ENCODE results near the gene KCNA1. TPM values are rescaled to one million over a fixed set of nuclear protein-coding genes. Genes with fewer than 3 reads are reported as not detected.
A peak's percentile ranks its signal among the peaks of the same experiment; 100 is the strongest.

The KCNA1 gene
- total RNA-seq, result 0.71 TPM
- 4.0 TPM for polyA plus RNA-seq
- long read RNA-seq, donor 1, result 0 reads
- long read RNA-seq, donor 2, result 0 reads
- long read RNA-seq, donor 3, result 0 reads
- long read RNA-seq, donor 4, result 0 reads
- long read RNA-seq, donor 5, result 0 reads
- long read RNA-seq, donor 6, full-length matches to known transcripts, result 1 of 1 reads
- long read RNA-seq, donor 6, partial matches to known transcripts, result 0 of 1 reads
- long read RNA-seq, donor 6, other reads (novel, unspliced or antisense), result 0 of 1 reads
- long read RNA-seq, donor 7, result 0 reads
- long read RNA-seq, donor 8, result 0 reads
- long read RNA-seq, donor 9, result 0 reads
- long read RNA-seq, donor 10, full-length matches to known transcripts, result 1 of 1 reads
- long read RNA-seq, donor 10, partial matches to known transcripts, result 0 of 1 reads
- long read RNA-seq, donor 10, other reads (novel, unspliced or antisense), result 0 of 1 reads

DNA sequence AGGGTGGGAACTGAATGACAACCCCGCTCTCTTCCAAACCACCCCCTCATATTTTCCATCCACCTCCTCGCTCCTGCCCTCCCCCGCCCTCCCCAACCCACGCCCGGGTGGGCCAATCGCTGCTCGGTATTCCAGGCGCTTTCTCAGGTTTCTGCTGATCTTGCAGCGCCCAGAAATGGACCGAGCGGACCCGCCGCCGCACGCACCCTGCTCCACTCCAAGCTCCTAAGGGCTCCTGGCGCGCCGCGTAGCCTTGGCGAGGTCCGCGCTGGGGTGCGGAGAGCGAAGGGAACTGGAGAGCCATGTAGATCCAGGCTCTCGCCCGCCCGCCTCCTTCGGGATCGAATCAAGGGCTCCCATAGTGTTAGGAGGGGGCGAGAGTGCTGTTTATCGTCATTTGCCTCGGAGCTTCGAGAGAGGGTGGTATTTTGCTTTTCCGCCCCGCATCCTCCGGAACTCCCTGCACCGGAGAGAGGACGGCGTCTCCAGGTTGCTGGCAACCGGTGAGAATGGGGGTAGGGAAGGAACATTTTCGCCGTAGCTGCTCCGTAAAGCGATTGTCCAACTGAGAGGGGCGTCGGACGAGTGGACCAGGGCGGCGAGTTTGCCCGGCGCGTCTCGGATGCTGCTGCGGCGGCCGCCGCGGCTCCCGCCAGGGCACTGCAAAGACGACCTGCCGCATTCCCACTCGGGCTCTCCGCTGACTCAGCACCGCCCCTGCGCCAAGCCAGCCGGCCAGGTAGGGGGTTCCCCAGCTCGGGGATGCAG is at the start of gene KCNA1:
Gene KCNA1, plus strand, starts transcription at position 172 of the 768 bp plus-strand sequence. CDS start 1,474 bp downstream, outside the sequence.
- no peak within 1 kb of the TSS for H3K27ac ChIP-seq (ENCODE audit: low read depth in 1 of 2, low read length in 1 of 2)
- H3K9me3 ChIP-seq (ENCODE audit: control insufficient read depth in 2 of 2, insufficient read depth in 1 of 2, low read length in 1 of 2), result peaks cover 0 to 8% of the 10 kb centered on the region in 2 donors
- 2% methylated on average over 67 of the region's 67 CpGs for WGBS
- H3K4me3 ChIP-seq (ENCODE audit: low read length in 2 of 2), result peak within 1 kb of the TSS; percentile 8 to 40
- no peak for DNase-seq (ENCODE audit: low read depth in 6 of 9, low spot score in 9 of 9)
- H3K4me1 ChIP-seq (ENCODE audit: control insufficient read depth in 2 of 2, insufficient read depth in 2 of 2, low read length in 2 of 2), result peaks cover 0 to 8% of the 10 kb centered on the region in 2 donors
- H3K36me3 ChIP-seq (ENCODE audit: control insufficient read depth in 2 of 2, insufficient read depth in 2 of 2, low read length in 1 of 2), result no peaks in the 10 kb centered on the region
- peaks cover 54 to 85% of the 10 kb centered on the region in 2 donors for H3K27me3 ChIP-seq (ENCODE audit: control insufficient read depth in 2 of 2, insufficient read depth in 1 of 2, low read length in 1 of 2)

DNA sequence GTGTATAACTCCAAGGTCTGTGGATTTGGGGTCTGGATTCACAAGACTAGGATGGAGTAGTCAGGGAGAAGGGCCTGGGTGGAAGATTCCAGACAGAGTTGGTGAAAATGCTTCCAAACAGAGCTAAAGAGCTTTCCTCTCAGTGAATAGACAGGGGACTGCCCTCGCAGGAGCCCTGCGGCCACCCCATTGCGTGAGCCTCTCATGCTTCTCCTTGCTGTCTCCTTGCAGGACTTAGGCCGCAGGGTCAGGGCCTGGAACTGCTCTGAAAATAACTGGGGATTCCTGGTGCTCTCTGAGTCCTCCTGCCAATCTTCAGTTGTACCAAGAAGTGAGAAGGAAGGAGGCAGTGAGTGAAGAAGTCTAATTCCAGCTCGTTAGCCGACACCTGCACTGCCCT is 49.0 kb upstream of the KCNA1 start:
- no peaks in the 10 kb centered on the region for H3K36me3 ChIP-seq (ENCODE audit: control insufficient read depth in 2 of 2, insufficient read depth in 2 of 2, low read length in 1 of 2)
- no peaks in the 10 kb centered on the region for H3K9me3 ChIP-seq (ENCODE audit: control insufficient read depth in 2 of 2, insufficient read depth in 1 of 2, low read length in 1 of 2)
- no peak overlapping the region for H3K4me3 ChIP-seq (ENCODE audit: low read length in 2 of 2)
- WGBS, result 95% methylated on average over 6 of the region's 6 CpGs
- DNase-seq (ENCODE audit: low read depth in 6 of 9, low spot score in 9 of 9), result no peak
- H3K27me3 ChIP-seq (ENCODE audit: control insufficient read depth in 2 of 2, insufficient read depth in 1 of 2, low read length in 1 of 2), result peaks cover 3 to 55% of the 10 kb centered on the region in 2 donors
- no peak overlapping the region for H3K27ac ChIP-seq (ENCODE audit: low read depth in 1 of 2, low read length in 1 of 2)
- H3K4me1 ChIP-seq (ENCODE audit: control insufficient read depth in 2 of 2, insufficient read depth in 2 of 2, low read length in 2 of 2), result no peaks in the 10 kb centered on the region

DNA sequence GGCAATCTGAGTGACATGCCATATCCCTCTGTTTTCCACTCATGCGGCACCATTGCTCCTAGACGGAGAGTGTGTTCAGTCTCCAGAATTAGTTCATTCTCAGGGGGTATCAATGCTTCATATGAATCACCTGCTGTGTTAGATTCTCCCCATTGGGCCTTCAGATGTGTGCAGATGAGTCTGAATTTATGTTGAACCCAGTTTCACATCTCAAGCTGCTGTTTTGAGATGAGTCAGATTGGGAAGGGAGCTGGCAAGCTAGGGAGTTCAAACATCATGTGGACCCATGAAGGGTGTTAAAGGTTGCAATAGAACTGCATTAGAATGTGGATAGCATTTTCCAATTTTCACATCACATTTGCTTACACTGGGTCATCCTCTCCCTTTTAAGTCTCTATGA is 46.9 kb upstream of the KCNA1 start:
- Histone ChIP-seq H3K4me1 (ENCODE audit: control insufficient read depth in 2 of 2, insufficient read depth in 2 of 2, low read length in 2 of 2) (no peaks in the 10 kb centered on the region), H3K27ac (ENCODE audit: low read depth in 1 of 2, low read length in 1 of 2) (no peak overlapping the region), H3K9me3 (ENCODE audit: control insufficient read depth in 2 of 2, insufficient read depth in 1 of 2, low read length in 1 of 2) (no peaks in the 10 kb centered on the region), H3K36me3 (ENCODE audit: control insufficient read depth in 2 of 2, insufficient read depth in 2 of 2, low read length in 1 of 2) (no peaks in the 10 kb centered on the region), H3K4me3 (ENCODE audit: low read length in 2 of 2) (no peak overlapping the region), H3K27me3 (ENCODE audit: control insufficient read depth in 2 of 2, insufficient read depth in 1 of 2, low read length in 1 of 2) (peaks cover 3 to 49% of the 10 kb centered on the region in 2 donors)
- no peak for DNase-seq (ENCODE audit: low read depth in 6 of 9, low spot score in 9 of 9)
- 96% methylated on average over 2 of the region's 2 CpGs for WGBS

DNA sequence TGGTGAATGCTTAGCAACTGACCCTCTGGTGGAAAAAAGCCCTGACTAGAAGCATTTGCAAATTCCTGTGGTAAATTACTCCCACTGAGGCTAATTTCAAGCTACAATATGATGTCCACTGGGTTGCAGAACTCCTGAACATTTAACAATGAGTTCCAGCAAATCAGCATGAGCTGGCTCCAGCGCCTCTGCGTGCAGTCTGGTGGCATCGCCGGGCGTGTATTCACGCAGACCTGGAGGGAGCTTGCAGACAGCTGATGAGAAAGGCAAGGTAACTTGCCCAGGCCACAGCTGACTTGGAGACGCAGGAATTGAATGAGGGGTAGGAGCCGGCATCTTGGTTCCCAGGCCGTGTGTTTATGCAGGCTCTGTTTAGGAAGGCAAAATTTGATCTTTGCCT is 45.1 kb upstream of the KCNA1 start:
- 96% methylated on average over 9 of the region's 9 CpGs for WGBS
- peaks cover 0 to 38% of the 10 kb centered on the region in 2 donors for H3K27me3 ChIP-seq (ENCODE audit: control insufficient read depth in 2 of 2, insufficient read depth in 1 of 2, low read length in 1 of 2)
- no peak for DNase-seq (ENCODE audit: low read depth in 6 of 9, low spot score in 9 of 9)

DNA sequence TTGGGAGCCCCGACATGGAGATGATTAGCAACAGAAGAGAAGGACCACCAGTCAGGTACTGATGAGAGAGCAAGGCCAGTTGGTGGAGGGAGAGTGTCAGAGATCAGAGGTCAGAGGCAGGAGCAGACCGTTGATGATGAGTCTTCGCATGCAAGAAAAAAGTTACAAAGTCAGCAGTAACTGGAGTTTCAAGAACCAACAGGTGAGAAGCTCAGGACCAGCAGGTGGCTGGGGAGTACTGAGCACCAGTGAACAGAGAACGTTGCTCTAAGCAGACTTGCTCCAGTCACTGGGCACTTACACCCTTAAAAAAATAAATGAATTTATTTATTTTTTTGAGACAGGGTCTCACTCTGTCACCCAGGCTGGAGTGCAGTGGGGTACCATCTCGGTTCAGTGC is 44.5 kb upstream of the KCNA1 start:
- Histone ChIP-seq H3K36me3 (ENCODE audit: control insufficient read depth in 2 of 2, insufficient read depth in 2 of 2, low read length in 1 of 2) (no peaks in the 10 kb centered on the region), H3K27me3 (ENCODE audit: control insufficient read depth in 2 of 2, insufficient read depth in 1 of 2, low read length in 1 of 2) (peaks cover 2 to 35% of the 10 kb centered on the region in 2 donors), H3K4me3 (ENCODE audit: low read length in 2 of 2) (no peak overlapping the region), H3K9me3 (ENCODE audit: control insufficient read depth in 2 of 2, insufficient read depth in 1 of 2, low read length in 1 of 2) (no peaks in the 10 kb centered on the region), H3K4me1 (ENCODE audit: control insufficient read depth in 2 of 2, insufficient read depth in 2 of 2, low read length in 2 of 2) (no peaks in the 10 kb centered on the region), H3K27ac (ENCODE audit: low read depth in 1 of 2, low read length in 1 of 2) (no peak overlapping the region)
- 91% methylated on average over 5 of the region's 5 CpGs for WGBS
- no peak for DNase-seq (ENCODE audit: low read depth in 6 of 9, low spot score in 9 of 9)

More for the DNA sequence above, 45.1 kb upstream of the KCNA1 start:
- Histone ChIP-seq H3K4me3 (ENCODE audit: low read length in 2 of 2) (no peak overlapping the region), H3K27ac (ENCODE audit: low read depth in 1 of 2, low read length in 1 of 2) (no peak overlapping the region), H3K4me1 (ENCODE audit: control insufficient read depth in 2 of 2, insufficient read depth in 2 of 2, low read length in 2 of 2) (no peaks in the 10 kb centered on the region), H3K36me3 (ENCODE audit: control insufficient read depth in 2 of 2, insufficient read depth in 2 of 2, low read length in 1 of 2) (no peaks in the 10 kb centered on the region), H3K9me3 (ENCODE audit: control insufficient read depth in 2 of 2, insufficient read depth in 1 of 2, low read length in 1 of 2) (no peaks in the 10 kb centered on the region)

DNA sequence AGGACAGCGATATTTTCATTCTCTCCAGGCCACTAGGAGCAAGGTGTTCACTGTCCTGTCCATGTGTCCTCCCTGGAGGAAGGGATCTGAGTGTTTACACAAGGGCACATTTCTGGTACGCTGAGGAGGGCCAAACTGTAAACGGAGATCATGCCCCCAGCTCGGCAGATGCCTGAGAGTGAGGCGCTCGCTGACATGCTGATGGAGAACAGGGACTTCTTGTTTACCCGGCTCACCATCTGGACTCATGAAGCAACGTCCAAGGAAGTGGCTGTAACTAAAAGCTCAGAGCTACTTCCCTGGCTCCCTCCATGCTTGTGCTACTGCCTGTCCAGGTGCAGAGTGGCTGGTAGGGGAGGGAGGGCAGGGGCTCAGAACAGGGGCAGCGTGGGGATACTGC is 43.4 kb upstream of the KCNA1 start:
- Histone ChIP-seq H3K36me3 (ENCODE audit: control insufficient read depth in 2 of 2, insufficient read depth in 2 of 2, low read length in 1 of 2) (no peaks in the 10 kb centered on the region), H3K4me3 (ENCODE audit: low read length in 2 of 2) (no peak overlapping the region), H3K4me1 (ENCODE audit: control insufficient read depth in 2 of 2, insufficient read depth in 2 of 2, low read length in 2 of 2) (no peaks in the 10 kb centered on the region), H3K27ac (ENCODE audit: low read depth in 1 of 2, low read length in 1 of 2) (no peak overlapping the region), H3K27me3 (ENCODE audit: control insufficient read depth in 2 of 2, insufficient read depth in 1 of 2, low read length in 1 of 2) (peaks cover 2 to 28% of the 10 kb centered on the region in 2 donors), H3K9me3 (ENCODE audit: control insufficient read depth in 2 of 2, insufficient read depth in 1 of 2, low read length in 1 of 2) (no peaks in the 10 kb centered on the region)
- WGBS, result 59% methylated on average over 9 of the region's 9 CpGs
- DNase-seq (ENCODE audit: low read depth in 6 of 9, low spot score in 9 of 9), result no peak

DNA sequence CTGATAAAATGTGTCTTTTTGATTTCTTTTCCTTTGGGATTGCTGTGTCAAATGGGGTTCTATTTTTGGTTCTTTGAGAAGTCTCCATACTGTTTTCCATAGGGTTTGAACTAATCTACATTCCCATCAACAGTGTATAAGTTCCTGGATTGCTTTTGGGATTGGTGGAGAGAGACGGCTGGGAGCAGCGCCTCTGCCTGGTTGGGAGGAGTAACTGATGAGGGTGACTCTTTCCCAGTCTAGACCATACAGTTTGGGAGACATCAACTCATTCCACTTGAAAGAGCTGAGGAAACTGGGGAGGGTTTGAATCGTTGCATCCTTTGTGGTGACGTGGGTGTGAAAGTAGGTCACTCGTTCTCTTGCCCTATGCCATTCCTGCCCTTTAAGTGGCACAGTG is 42.3 kb upstream of the KCNA1 start:
- Histone ChIP-seq H3K9me3 (ENCODE audit: control insufficient read depth in 2 of 2, insufficient read depth in 1 of 2, low read length in 1 of 2) (no peaks in the 10 kb centered on the region), H3K4me1 (ENCODE audit: control insufficient read depth in 2 of 2, insufficient read depth in 2 of 2, low read length in 2 of 2) (no peaks in the 10 kb centered on the region), H3K27me3 (ENCODE audit: control insufficient read depth in 2 of 2, insufficient read depth in 1 of 2, low read length in 1 of 2) (peaks cover 2 to 28% of the 10 kb centered on the region in 2 donors), H3K27ac (ENCODE audit: low read depth in 1 of 2, low read length in 1 of 2) (no peak overlapping the region), H3K4me3 (ENCODE audit: low read length in 2 of 2) (no peak overlapping the region), H3K36me3 (ENCODE audit: control insufficient read depth in 2 of 2, insufficient read depth in 2 of 2, low read length in 1 of 2) (no peaks in the 10 kb centered on the region)
- DNase-seq (ENCODE audit: low read depth in 6 of 9, low spot score in 9 of 9), result no peak
- WGBS, result 78% methylated on average over 5 of the region's 5 CpGs

DNA sequence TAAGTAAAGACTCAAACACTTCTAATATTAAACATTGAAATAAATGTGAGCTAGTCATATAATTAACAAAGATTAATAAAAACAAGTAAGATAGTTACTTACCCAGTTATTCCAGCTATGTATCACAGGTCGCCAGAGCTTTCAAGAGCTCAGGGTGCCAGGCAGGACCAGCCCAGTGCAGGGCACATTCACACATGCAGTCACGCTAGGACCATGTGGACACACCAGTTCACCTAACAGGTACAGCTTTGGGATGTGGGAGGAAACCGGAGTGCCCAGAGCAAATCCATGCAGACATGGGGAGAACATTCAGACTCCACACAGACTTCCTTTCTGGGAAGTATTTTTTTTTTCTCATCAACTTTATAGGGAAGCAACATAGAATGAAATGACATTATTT is 39.3 kb upstream of the KCNA1 start:
- Histone ChIP-seq H3K36me3 (ENCODE audit: control insufficient read depth in 2 of 2, insufficient read depth in 2 of 2, low read length in 1 of 2) (no peaks in the 10 kb centered on the region), H3K27me3 (ENCODE audit: control insufficient read depth in 2 of 2, insufficient read depth in 1 of 2, low read length in 1 of 2) (peaks cover 2 to 27% of the 10 kb centered on the region in 2 donors), H3K4me1 (ENCODE audit: control insufficient read depth in 2 of 2, insufficient read depth in 2 of 2, low read length in 2 of 2) (no peaks in the 10 kb centered on the region), H3K4me3 (ENCODE audit: low read length in 2 of 2) (no peak overlapping the region), H3K9me3 (ENCODE audit: control insufficient read depth in 2 of 2, insufficient read depth in 1 of 2, low read length in 1 of 2) (no peaks in the 10 kb centered on the region), H3K27ac (ENCODE audit: low read depth in 1 of 2, low read length in 1 of 2) (no peak overlapping the region)
- no peak for DNase-seq (ENCODE audit: low read depth in 6 of 9, low spot score in 9 of 9)
- 96% methylated on average over 3 of the region's 3 CpGs for WGBS

DNA sequence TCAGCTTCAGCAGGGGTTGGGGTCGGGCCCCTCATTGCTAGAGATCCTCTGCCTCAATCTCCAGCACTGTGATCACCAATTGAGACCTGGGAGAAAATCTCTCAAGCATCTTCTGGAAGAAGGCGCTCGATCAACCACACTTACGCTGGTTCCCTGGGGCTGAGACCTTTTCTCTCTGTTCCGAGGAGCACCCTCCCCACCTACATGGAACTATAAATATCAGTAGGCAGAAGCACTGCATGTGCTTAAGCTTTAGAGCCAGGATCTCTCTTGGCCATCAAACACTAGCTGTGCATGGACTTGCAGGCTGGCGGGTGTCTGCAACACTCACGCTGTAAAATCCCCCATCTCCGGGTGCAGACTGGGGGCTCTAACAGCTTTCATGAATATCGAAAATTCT is 38.2 kb upstream of the KCNA1 start:
- H3K4me3 ChIP-seq (ENCODE audit: low read length in 2 of 2), result no peak overlapping the region
- H3K4me1 ChIP-seq (ENCODE audit: control insufficient read depth in 2 of 2, insufficient read depth in 2 of 2, low read length in 2 of 2), result no peaks in the 10 kb centered on the region
- H3K27me3 ChIP-seq (ENCODE audit: control insufficient read depth in 2 of 2, insufficient read depth in 1 of 2, low read length in 1 of 2), result peaks cover 2 to 21% of the 10 kb centered on the region in 2 donors
- H3K36me3 ChIP-seq (ENCODE audit: control insufficient read depth in 2 of 2, insufficient read depth in 2 of 2, low read length in 1 of 2), result no peaks in the 10 kb centered on the region
- no peak for DNase-seq (ENCODE audit: low read depth in 6 of 9, low spot score in 9 of 9)
- WGBS, result 92% methylated on average over 9 of the region's 9 CpGs
- H3K27ac ChIP-seq (ENCODE audit: low read depth in 1 of 2, low read length in 1 of 2), result no peak overlapping the region
- no peaks in the 10 kb centered on the region for H3K9me3 ChIP-seq (ENCODE audit: control insufficient read depth in 2 of 2, insufficient read depth in 1 of 2, low read length in 1 of 2)
